MCF 10A (cell line): Measurements from ENCODE around the gene EEF1AKMT4. TPM values are rescaled to one million over a fixed set of nuclear protein-coding genes. Genes with fewer than 3 reads are reported as not detected.

Source experiments
- BruUV-seq: library from RNA; stranded (reverse); fragments of 400-500 nt; replicated peaks from 2 replicates; lab custom pipeline; 2021; lab: Mats Ljungman, UMichigan
- CTCF ChIA-PET: fragments of 300-600 bp; sonication (Branson Sonifier 250); formaldehyde crosslinking; extraction: SDS; loops from one replicate; lab custom pipeline; 2021; ENCODE audit warnings: antibody characterized with exemption, inconsistent platforms; lab: Yijun Ruan, JAX
- POLR2A ChIA-PET: fragments of 300-600, 350-650 bp; sonication (Branson Sonifier 250); formaldehyde crosslinking; extraction: SDS; loops from one replicate; lab custom pipeline; 2020; ENCODE audit warnings: antibody characterized with exemption, inconsistent platforms; lab: Yijun Ruan, JAX
- DNase-seq: peaks from one replicate; pipeline ENCODE4 v3.0.0-alpha.2; 2018; ENCODE audit not compliant: unreplicated experiment
- H3K27ac Mint-ChIP-seq: one replicate; pipeline ENCODE4 v1.8.0; 2022; ENCODE audit warnings: mild to moderate bottlenecking, low read depth, mixed read lengths; ENCODE audit not compliant: unreplicated experiment
- H3K27me3 Mint-ChIP-seq: one replicate; pipeline ENCODE4 v1.8.0; 2022; ENCODE audit warnings: mixed read lengths; ENCODE audit not compliant: insufficient read depth, unreplicated experiment
- H3K36me3 Mint-ChIP-seq: one replicate; pipeline ENCODE4 v1.8.0; 2022; ENCODE audit warnings: mild to moderate bottlenecking, moderate library complexity, mixed read lengths; ENCODE audit not compliant: insufficient read depth, unreplicated experiment
- H3K4me1 Mint-ChIP-seq: one replicate; pipeline ENCODE4 v1.8.0; 2022; ENCODE audit warnings: mixed read lengths; ENCODE audit not compliant: insufficient read depth, unreplicated experiment
- H3K4me3 Mint-ChIP-seq: one replicate; pipeline ENCODE4 v1.8.0; 2022; ENCODE audit warnings: mild to moderate bottlenecking, moderate library complexity, mixed read lengths; ENCODE audit not compliant: unreplicated experiment
- H3K9me3 Mint-ChIP-seq: one replicate; pipeline ENCODE4 v1.8.0; 2022; ENCODE audit warnings: mixed read lengths; ENCODE audit not compliant: unreplicated experiment
- CTCF ChIP-seq: fragments of 200-600 bp; IDR thresholded peaks from one replicate; pipeline ENCODE4 v1.8.0; 2022; ENCODE audit warnings: antibody characterized with exemption, mild to moderate bottlenecking; ENCODE audit not compliant: unreplicated experiment
- intact Hi-C: fragments of 100-400 bp; cut with micrococcal nuclease; formaldehyde crosslinking; loops from 2 replicates; pipeline ENCODE4 v1.14.1; 2022
- microRNA-seq: library from miRNA; unstranded; fragments of <30 nt; microRNA quantifications from one replicate; pipeline ENCODE4 v1.2.0, GENCODE V29; 2022
- total RNA-seq: library from RNA; stranded (reverse); gene quantifications from 2 replicates; pipeline ENCODE4 v1.2.3, GENCODE V29; 2022

EEF1AKMT4 gene
- total RNA-seq, 1 experiment from 2014 or later = 10.1 TPM

- BruUV-seq = no TSS peak
- peak; percentile 26 for TF ChIP-seq CTCF
- ChIA-PET POLR2A (no interaction called here), CTCF (interaction anchor here (0.7 to 1.1 kb wide), 4 partner anchors 10 to 34 kb away, joined by 3 to 7 read pairs (median 3); no protein-coding TSS in a partner anchor)
- peaks cover 89% of the 10 kb centered on the region for H3K36me3 Mint-ChIP-seq
- H3K4me1 Mint-ChIP-seq = no peaks in the 10 kb centered on the region
- intact Hi-C loops = no loop called here
- H3K27me3 Mint-ChIP-seq = no peaks in the 10 kb centered on the region
- no peaks in the 10 kb centered on the region for H3K9me3 Mint-ChIP-seq
- H3K27ac Mint-ChIP-seq = no peak overlapping the region
- peak; percentile 39 for DNase-seq
- H3K4me3 Mint-ChIP-seq = no peak overlapping the region
Measured at GRCh38 chr3:184305577-184305976, 56.1 kb downstream of the EEF1AKMT4 start.

GRCh38 chr3:184306341-184306972, 57.0 kb downstream of the EEF1AKMT4 start:
- CTCF ChIA-PET = interaction anchor here (0.6 to 1.0 kb wide), 9 partner anchors 10 to 401 kb away, joined by 3 to 7 read pairs (median 4); no protein-coding TSS in a partner anchor
- Mint-ChIP-seq H3K4me3 (no peak overlapping the region), H3K4me1 (no peaks in the 10 kb centered on the region), H3K9me3 (no peaks in the 10 kb centered on the region), H3K27me3 (no peaks in the 10 kb centered on the region), H3K36me3 (peaks cover 80% of the 10 kb centered on the region), H3K27ac (peak overlapping the region; percentile 0)
- intact Hi-C loops = no loop called here
- DNase-seq = no peak
- no TSS peak for BruUV-seq
- TF ChIP-seq CTCF = no peak
- POLR2A ChIA-PET = no interaction called here

- no peaks in the 10 kb centered on the region for H3K9me3 Mint-ChIP-seq
- H3K4me3 Mint-ChIP-seq = no peak overlapping the region
- H3K36me3 Mint-ChIP-seq = peaks cover 65% of the 10 kb centered on the region
- CTCF ChIA-PET = no interaction called here
- POLR2A ChIA-PET = interaction anchor here (0.6 kb wide), 1 partner anchor 162 kb away, joined by 4 read pairs; no protein-coding TSS in a partner anchor
- H3K4me1 Mint-ChIP-seq = no peaks in the 10 kb centered on the region
- intact Hi-C loops = no loop called here
- no TSS peak for BruUV-seq
- DNase-seq = no peak
- no peaks in the 10 kb centered on the region for H3K27me3 Mint-ChIP-seq
- H3K27ac Mint-ChIP-seq = no peak overlapping the region
- TF ChIP-seq CTCF = no peak
Measured at GRCh38 chr3:184307915-184308314, 58.4 kb downstream of the EEF1AKMT4 start.

Small RNA genes within 50 kb of the gene (microRNA-seq; reads per million reads assigned to microRNA genes)
- 0.53 reads per million for gene MIR1224

Other genes with a start within 250 kb of the EEF1AKMT4 start
- 16.5 and 17.9 TPM in 2 replicates for gene ABCC5, start 231.8 kb upstream of the EEF1AKMT4 start, total RNA-seq
- gene HTR3D, start 217.9 kb upstream of the EEF1AKMT4 start, total RNA-seq = not detected in 2 replicates
- not detected in 2 replicates for gene HTR3C, start 196.6 kb upstream of the EEF1AKMT4 start, total RNA-seq
- gene HTR3E, start 152.6 kb upstream of the EEF1AKMT4 start, total RNA-seq = not detected in 2 replicates
- gene EIF2B5, start 114.3 kb upstream of the EEF1AKMT4 start, total RNA-seq = 33.8 and 36.1 TPM in 2 replicates
- gene DVL3, start 94.3 kb upstream of the EEF1AKMT4 start, total RNA-seq = 73.4 and 74.5 TPM in 2 replicates
- 280 and 301 TPM in 2 replicates for gene AP2M1, start 74.8 kb upstream of the EEF1AKMT4 start, total RNA-seq
- gene ABCF3, start 63.5 kb upstream of the EEF1AKMT4 start, total RNA-seq = 62.7 and 73.9 TPM in 2 replicates
- not detected in 2 replicates for gene VWA5B2, start 20.1 kb upstream of the EEF1AKMT4 start, total RNA-seq
- gene ALG3, start 710 bp upstream of the EEF1AKMT4 start, total RNA-seq = 60.4 and 77.8 TPM in 2 replicates
- 6.1 TPM in 2 replicates for gene CAMK2N2, start 11.9 kb downstream of the EEF1AKMT4 start, total RNA-seq
- gene ECE2, start 26.4 kb downstream of the EEF1AKMT4 start, total RNA-seq = not detected in 2 replicates
- 275 and 284 TPM in 2 replicates for gene PSMD2, start 49.6 kb downstream of the EEF1AKMT4 start, total RNA-seq
- 522 and 536 TPM in 2 replicates for gene EIF4G1, start 64.9 kb downstream of the EEF1AKMT4 start, total RNA-seq
- 11.1 and 12.9 TPM in 2 replicates for gene FAM131A, start 87.9 kb downstream of the EEF1AKMT4 start, total RNA-seq
- gene CLCN2, start 111.9 kb downstream of the EEF1AKMT4 start, total RNA-seq = 4.5 and 5.5 TPM in 2 replicates
- gene POLR2H, start 112.0 kb downstream of the EEF1AKMT4 start, total RNA-seq = 81.5 and 91.5 TPM in 2 replicates
- not detected in 2 replicates for gene THPO, start 128.5 kb downstream of the EEF1AKMT4 start, total RNA-seq
- not detected in 2 replicates for gene CHRD, start 130.4 kb downstream of the EEF1AKMT4 start, total RNA-seq